Liver (tissue), 9 donors: ENCODE results near the gene AOPEP. TPM values are rescaled to one million over a fixed set of nuclear protein-coding genes. Genes with fewer than 3 reads are reported as not detected.

ENCODE experiments used
- DNase-seq: peaks from one replicate; pipeline ENCODE4 v3.0.0-alpha.2; 2017; ENCODE audit warnings: low spot score
- H3K27ac ChIP-seq, 2 donors: one replicate each; pipeline ENCODE4 v1.7.0; 2013; ENCODE audit warnings: inconsistent platforms in 2 of 2, low read length in 2 of 2, control low read depth in 1 of 2, low read depth in 1 of 2, mild to moderate bottlenecking in 1 of 2
- H3K27me3 ChIP-seq, 4 donors: one replicate each; pipeline versions ENCODE4 v1.6.1 to v1.7.0; 2013; ENCODE audit warnings: low read length in 3 of 4, inconsistent platforms in 1 of 4, mild to moderate bottlenecking in 1 of 4, moderate library complexity in 1 of 4; ENCODE audit not compliant: control insufficient read depth in 4 of 4, insufficient read depth in 4 of 4
- H3K36me3 ChIP-seq, 4 donors: one replicate each; pipeline versions ENCODE4 v1.6.1 to v1.7.0; 2013; ENCODE audit warnings: low read length in 3 of 4, mild to moderate bottlenecking in 3 of 4, low read depth in 1 of 4, moderate library complexity in 1 of 4; ENCODE audit not compliant: control insufficient read depth in 4 of 4, insufficient read depth in 3 of 4
- H3K4me1 ChIP-seq, 4 donors: one replicate each; pipeline versions ENCODE4 v1.6.1 to v1.7.0; 2013; ENCODE audit warnings: low read length in 3 of 4, mild to moderate bottlenecking in 3 of 4, moderate library complexity in 1 of 4; ENCODE audit not compliant: control insufficient read depth in 4 of 4, insufficient read depth in 4 of 4
- H3K4me3 ChIP-seq, 3 donors: one replicate each; pipeline versions ENCODE4 v1.6.1 to v1.7.0; 2013; ENCODE audit warnings: low read length in 3 of 3, control low read depth in 1 of 3, low read depth in 1 of 3, mild to moderate bottlenecking in 1 of 3
- H3K9ac ChIP-seq, 2 donors: one replicate each; pipeline ENCODE4 v1.7.0; 2013; ENCODE audit warnings: low read length in 2 of 2, mild to moderate bottlenecking in 2 of 2, moderate library complexity in 2 of 2, control low read depth in 1 of 2, low read depth in 1 of 2
- H3K9me3 ChIP-seq, 4 donors: one replicate each; pipeline versions ENCODE4 v1.6.1 to v1.7.0; 2013; ENCODE audit warnings: low read length in 3 of 4; ENCODE audit not compliant: control insufficient read depth in 4 of 4
- ATF3 ChIP-seq: IDR thresholded peaks from 2 replicates; pipeline ENCODE4 v1.6.1; 2016; ENCODE audit warnings: antibody characterized with exemption
- EGR1 ChIP-seq, 2 donors: IDR thresholded peaks; 2 replicates each; pipeline ENCODE4 v1.6.1; 2016 to 2018; ENCODE audit warnings: antibody characterized with exemption in 2 of 2, low read depth in 2 of 2
- FOXA2 ChIP-seq: IDR thresholded peaks from 2 replicates; pipeline ENCODE4 v1.6.1; 2016; ENCODE audit warnings: antibody characterized with exemption
- GABPA ChIP-seq, 2 donors: IDR thresholded peaks in 1 of 2; conservative IDR thresholded peaks in 1 of 2; 2 replicates each; pipeline ENCODE4 v1.6.1; 2016; ENCODE audit warnings: antibody characterized with exemption in 2 of 2, mild to moderate bottlenecking in 1 of 2, moderate library complexity in 1 of 2
- HNF4A ChIP-seq, 2 donors: conservative IDR thresholded peaks; 2 replicates each; pipeline ENCODE4 v1.6.1; 2016; ENCODE audit warnings: antibody characterized with exemption in 2 of 2, mild to moderate bottlenecking in 2 of 2
- JUND ChIP-seq, 2 donors: IDR thresholded peaks; 2 replicates each; pipeline ENCODE4 v1.6.1; 2016; ENCODE audit warnings: antibody characterized with exemption in 2 of 2
- RAD21 ChIP-seq, 2 donors: IDR thresholded peaks; 2 replicates each; pipeline ENCODE4 v1.6.1; 2016; ENCODE audit warnings: antibody characterized with exemption in 2 of 2, mild to moderate bottlenecking in 2 of 2
- REST ChIP-seq: IDR thresholded peaks from 2 replicates; pipeline ENCODE4 v1.6.1; 2016; ENCODE audit warnings: antibody characterized with exemption, mild to moderate bottlenecking
- RXRA ChIP-seq, 2 donors: IDR thresholded peaks; 2 replicates each; pipeline ENCODE4 v1.6.1; 2017 to 2018; ENCODE audit warnings: antibody characterized with exemption in 2 of 2, mild to moderate bottlenecking in 1 of 2
- SP1 ChIP-seq: IDR thresholded peaks from 2 replicates; pipeline ENCODE4 v1.6.1; 2018; ENCODE audit warnings: antibody characterized with exemption, mild to moderate bottlenecking
- WGBS: extraction: QIAGEN DNeasy Blood & Tissue Kit; methylation state at CpG from one replicate; pipeline ENCODE4 v1.1.7; 2013; 5-methylcytosine and 5-hydroxymethylcytosine counted together
- polyA plus RNA-seq, 2 donors: library from polyadenylated mRNA; stranded (reverse) in 1 of 2; unstranded in 1 of 2; fragments of 200-250 nt in 1 of 2; fragments of >200 nt in 1 of 2; fragmentation: Nextera tagmentation in 1 of 2; extraction: Ambion mirVana in 1 of 2; gene quantifications; one replicate each; pipeline versions ENCODE4 v1.2.1 to v1.2.3, GENCODE V29; 2013 to 2015
- total RNA-seq, 2 donors: library from RNA; depleted of rRNA; stranded (reverse); fragments of >200 nt; gene quantifications; one replicate each; pipeline ENCODE4 v1.2.3, GENCODE V29; 2014
- TF ChIP-seq, protein P1 (sequence below): IDR thresholded peaks from 2 replicates; pipeline ENCODE4 v1.6.1; 2016; ENCODE audit warnings: antibody characterized with exemption
- TF ChIP-seq, protein P2 (sequence below): IDR thresholded peaks from 2 replicates; pipeline ENCODE4 v1.6.1; 2016; ENCODE audit warnings: antibody characterized with exemption
- TF ChIP-seq, protein P3 (sequence below): fragments of 150-350 bp; IDR thresholded peaks from 2 replicates; pipeline ENCODE4 v1.5.1; 2017; ENCODE audit warnings: improper control_type of control experiment, low read depth, low read length; ENCODE audit not compliant: missing input control
- donor health status: healthy.
- donor health status: healthy.
- donor health status: healthy.
- donor health status: healthy.
- donor health status: healthy.

Gene AOPEP
- total and polyA plus RNA-seq, 4 donors = 22.2 to 77.1 (median 34.8) TPM

DNA sequence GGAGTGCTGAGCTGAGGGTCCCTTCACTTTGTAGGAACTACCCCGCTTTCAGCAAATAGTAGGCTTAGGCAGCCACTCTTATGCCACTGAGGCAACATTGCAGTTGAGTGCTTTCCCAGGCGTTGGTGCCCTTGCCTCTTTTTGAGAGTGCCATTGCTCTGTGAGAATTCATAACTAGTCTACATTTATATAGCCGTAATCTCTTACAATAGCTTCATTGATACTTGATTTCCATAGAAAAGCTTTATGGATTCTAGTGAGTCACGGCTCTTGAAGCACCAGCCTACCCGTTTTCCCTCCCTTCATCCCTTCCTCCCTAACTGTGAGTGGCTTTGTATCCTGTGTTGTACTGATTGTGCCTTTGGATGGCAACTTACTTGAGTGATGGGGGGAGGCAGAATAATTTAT lies 283.9 kb downstream of the AOPEP start:
- TF ChIP-seq GABPA (IDR thresholded peaks at IDR 0.05 in 1 of 2, conservative IDR thresholded peaks at IDR 0.05 in 1 of 2) (no peak), HNF4A (conservative IDR thresholded peaks at IDR 0.05) (no peak), FOXA2 (no peak), ATF3 (no peak), REST (no peak), SP1 (no peak), EGR1 (IDR thresholded peaks at IDR 0.05; ENCODE audit: low read depth in 2 of 2) (no peak), RXRA (IDR thresholded peaks at IDR 0.05) (no peak)
- no peaks in the 10 kb centered on the region for H3K27me3 ChIP-seq
- H3K4me1 ChIP-seq = peaks cover 4 to 34% (median 16%) of the 10 kb centered on the region in 4 donors
- DNase-seq = no peak
- H3K4me3 ChIP-seq = no peak overlapping the region
- no peaks in the 10 kb centered on the region for H3K9me3 ChIP-seq
- H3K36me3 ChIP-seq = peaks cover 3 to 42% (median 26%) of the 10 kb centered on the region in 4 donors
- no peak overlapping the region for H3K9ac ChIP-seq
- peak overlapping the region in 1 of 2 donors; percentile 16 for H3K27ac ChIP-seq
- WGBS = 87% methylated on average over 5 of the region's 5 CpGs

DNA sequence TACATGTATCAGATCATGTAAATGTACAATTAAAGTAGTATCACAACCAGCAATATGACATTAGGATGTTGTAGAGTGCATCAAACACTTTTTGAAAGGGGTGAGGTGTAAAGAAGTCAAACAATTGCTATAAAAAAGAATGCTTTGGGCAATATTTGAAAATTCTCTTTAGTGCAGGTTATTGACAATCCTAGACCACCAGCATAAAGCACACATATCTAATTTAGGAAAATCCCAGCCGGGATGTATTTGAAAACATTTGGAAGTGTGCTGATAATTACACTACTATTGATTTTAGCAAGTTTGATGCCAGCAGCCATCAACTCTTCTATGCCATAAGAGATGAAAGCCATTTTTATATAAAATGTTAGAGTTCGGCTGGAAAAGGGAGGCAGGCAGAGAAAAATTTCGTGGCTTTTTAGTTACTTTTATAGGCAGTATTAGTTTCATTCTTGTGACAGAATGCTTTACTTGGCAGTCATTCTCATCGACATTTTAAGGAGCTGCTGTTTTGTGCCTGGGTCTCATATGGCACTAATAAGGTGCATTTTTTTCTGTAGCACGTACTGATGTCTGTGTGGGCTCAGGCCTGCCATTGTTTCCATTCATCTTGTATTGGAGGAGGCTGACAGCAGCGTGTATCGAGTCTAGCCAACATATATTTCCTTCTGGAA lies 285.7 kb downstream of the AOPEP start:
- no peak overlapping the region for H3K9ac ChIP-seq
- H3K27ac ChIP-seq = no peak overlapping the region
- no peak overlapping the region for H3K4me3 ChIP-seq
- H3K9me3 ChIP-seq = no peaks in the 10 kb centered on the region
- 71% methylated on average over 7 of the region's 7 CpGs for WGBS
- DNase-seq = no peak
- no peaks in the 10 kb centered on the region for H3K27me3 ChIP-seq
- peaks cover 5 to 20% (median 13%) of the 10 kb centered on the region in 4 donors for H3K4me1 ChIP-seq
- H3K36me3 ChIP-seq = peaks cover 10 to 57% (median 33%) of the 10 kb centered on the region in 4 donors
- TF ChIP-seq ATF3 (no peak), REST (no peak), HNF4A (conservative IDR thresholded peaks at IDR 0.05) (no peak), RAD21 (IDR thresholded peaks at IDR 0.05) (no peak), EGR1 (IDR thresholded peaks at IDR 0.05; ENCODE audit: low read depth in 2 of 2) (no peak), SP1 (no peak), JUND (IDR thresholded peaks at IDR 0.05) (no peak)
- TF ChIP-seq, protein P1, sequence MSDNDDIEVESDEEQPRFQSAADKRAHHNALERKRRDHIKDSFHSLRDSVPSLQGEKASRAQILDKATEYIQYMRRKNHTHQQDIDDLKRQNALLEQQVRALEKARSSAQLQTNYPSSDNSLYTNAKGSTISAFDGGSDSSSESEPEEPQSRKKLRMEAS = no peak
- TF ChIP-seq, protein P2, sequence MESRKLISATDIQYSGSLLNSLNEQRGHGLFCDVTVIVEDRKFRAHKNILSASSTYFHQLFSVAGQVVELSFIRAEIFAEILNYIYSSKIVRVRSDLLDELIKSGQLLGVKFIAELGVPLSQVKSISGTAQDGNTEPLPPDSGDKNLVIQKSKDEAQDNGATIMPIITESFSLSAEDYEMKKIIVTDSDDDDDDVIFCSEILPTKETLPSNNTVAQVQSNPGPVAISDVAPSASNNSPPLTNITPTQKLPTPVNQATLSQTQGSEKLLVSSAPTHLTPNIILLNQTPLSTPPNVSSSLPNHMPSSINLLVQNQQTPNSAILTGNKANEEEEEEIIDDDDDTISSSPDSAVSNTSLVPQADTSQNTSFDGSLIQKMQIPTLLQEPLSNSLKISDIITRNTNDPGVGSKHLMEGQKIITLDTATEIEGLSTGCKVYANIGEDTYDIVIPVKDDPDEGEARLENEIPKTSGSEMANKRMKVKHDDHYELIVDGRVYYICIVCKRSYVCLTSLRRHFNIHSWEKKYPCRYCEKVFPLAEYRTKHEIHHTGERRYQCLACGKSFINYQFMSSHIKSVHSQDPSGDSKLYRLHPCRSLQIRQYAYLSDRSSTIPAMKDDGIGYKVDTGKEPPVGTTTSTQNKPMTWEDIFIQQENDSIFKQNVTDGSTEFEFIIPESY = no peak
- TF ChIP-seq, protein P3, sequence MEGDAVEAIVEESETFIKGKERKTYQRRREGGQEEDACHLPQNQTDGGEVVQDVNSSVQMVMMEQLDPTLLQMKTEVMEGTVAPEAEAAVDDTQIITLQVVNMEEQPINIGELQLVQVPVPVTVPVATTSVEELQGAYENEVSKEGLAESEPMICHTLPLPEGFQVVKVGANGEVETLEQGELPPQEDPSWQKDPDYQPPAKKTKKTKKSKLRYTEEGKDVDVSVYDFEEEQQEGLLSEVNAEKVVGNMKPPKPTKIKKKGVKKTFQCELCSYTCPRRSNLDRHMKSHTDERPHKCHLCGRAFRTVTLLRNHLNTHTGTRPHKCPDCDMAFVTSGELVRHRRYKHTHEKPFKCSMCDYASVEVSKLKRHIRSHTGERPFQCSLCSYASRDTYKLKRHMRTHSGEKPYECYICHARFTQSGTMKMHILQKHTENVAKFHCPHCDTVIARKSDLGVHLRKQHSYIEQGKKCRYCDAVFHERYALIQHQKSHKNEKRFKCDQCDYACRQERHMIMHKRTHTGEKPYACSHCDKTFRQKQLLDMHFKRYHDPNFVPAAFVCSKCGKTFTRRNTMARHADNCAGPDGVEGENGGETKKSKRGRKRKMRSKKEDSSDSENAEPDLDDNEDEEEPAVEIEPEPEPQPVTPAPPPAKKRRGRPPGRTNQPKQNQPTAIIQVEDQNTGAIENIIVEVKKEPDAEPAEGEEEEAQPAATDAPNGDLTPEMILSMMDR = no peak
